Right lobe of liver (tissue), 6 donors: ENCODE data around the gene GRK4. TPM values are rescaled to one million over a fixed set of nuclear protein-coding genes. Genes with fewer than 3 reads are reported as not detected.
A peak's percentile ranks its signal among the peaks of the same experiment; 100 is the strongest.

Experiments used
- ATAC-seq, 4 donors: fragments of 200-7000 bp; cut with Tn5 transposase; one replicate each; pipeline ENCODE4 v1.9.1; 2020; ENCODE audit warnings: mild to moderate bottlenecking in 4 of 4, moderate library complexity in 4 of 4
- DNase-seq, 3 donors: peaks; one replicate each; pipeline ENCODE4 v3.0.0-alpha.2; 2020
- H3K27ac ChIP-seq, 3 donors: fragments of 200-600 bp; one replicate each; pipeline ENCODE4 v1.8.0; 2022
- H3K27me3 ChIP-seq, 2 donors: fragments of 200-600 bp; one replicate each; pipeline ENCODE4 v1.8.0; 2022
- H3K36me3 ChIP-seq, 4 donors: fragments of 200-600 bp; sonication (generic) in 1 of 4; one replicate each; pipeline versions ENCODE4 v1.5.1 to v1.8.0; 2017 to 2022; ENCODE audit warnings: control low read depth in 1 of 4
- H3K4me1 ChIP-seq, 4 donors: fragments of 200-600 bp; sonication (generic) in 1 of 4; one replicate each; pipeline versions ENCODE4 v1.5.1 to v1.8.0; 2017 to 2022; ENCODE audit warnings: control low read depth in 1 of 4
- H3K4me3 ChIP-seq, 3 donors: fragments of 200-600 bp; one replicate each; pipeline ENCODE4 v1.8.0; 2022
- H3K9me3 ChIP-seq, 4 donors: fragments of 200-600 bp; sonication (generic) in 1 of 4; one replicate each; pipeline versions ENCODE4 v1.5.1 to v1.8.0; 2017 to 2022; ENCODE audit warnings: control low read depth in 1 of 4
- POLR2A ChIP-seq: fragments of 450-650 bp; IDR thresholded peaks from one replicate; pipeline ENCODE4 v1.6.1; 2017; ENCODE audit warnings: antibody characterized with exemption, mild to moderate bottlenecking
- WGBS: methylation state at CpG from one replicate; pipeline ENCODE4 v1.1.6; 2018; ENCODE audit warnings: low coverage, low lambda C conversion rate; ENCODE audit not compliant: insufficient coverage; ENCODE audit errors: missing lambda C conversion rate; 5-methylcytosine and 5-hydroxymethylcytosine counted together
- intact Hi-C, 2 donors: fragments of 100-400 bp; cut with DNase I; formaldehyde crosslinking; loops; one replicate each; pipeline versions ENCODE4 v1.11.2 to v1.14.1; 2022
- small RNA-seq, 2 experiments: library from RNA; depleted of rRNA; stranded (forward); fragments of <200 nt; gene quantifications; one replicate each; pipeline ENCODE3, GENCODE V24; 2016
- total RNA-seq, 6 experiments: library from RNA; depleted of rRNA in 2 of 6; stranded (reverse); fragments of >200 nt in 2 of 6; fragmentation: NEBNext Ultra II Directional in 3 of 6; extraction: Animal tissue kit (Norgen Biotek cat#: 25700) in 3 of 6; gene quantifications; one replicate each; pipeline versions ENCODE4 v1.1.0 to v1.2.4, GENCODE V29; 2016 to 2023
- TF ChIP-seq, protein P1 (sequence below), 4 donors: fragments of 200-600 bp in 3 of 4; fragments of 450-650 bp in 1 of 4; IDR thresholded peaks; one replicate each; pipeline versions ENCODE4 v1.5.1 to v1.8.0; 2016 to 2022; ENCODE audit warnings: antibody characterized with exemption in 4 of 4, mild to moderate bottlenecking in 2 of 4
- donor health status: DM: no; HTN: yes; CAD: no.
- donor health status: DM: no; HTN: no; CAD: no.
- donor health status: DM: no; HTN: no; CAD: no.
- donor health status: DM: no; HTN: yes; CAD: no.
- donor health status: DM: no; HTN: yes; CAD: no.

GRK4 gene
- total RNA-seq, 6 experiments from 2014 or later, result 1.0 to 4.3 (median 2.8) TPM

DNA sequence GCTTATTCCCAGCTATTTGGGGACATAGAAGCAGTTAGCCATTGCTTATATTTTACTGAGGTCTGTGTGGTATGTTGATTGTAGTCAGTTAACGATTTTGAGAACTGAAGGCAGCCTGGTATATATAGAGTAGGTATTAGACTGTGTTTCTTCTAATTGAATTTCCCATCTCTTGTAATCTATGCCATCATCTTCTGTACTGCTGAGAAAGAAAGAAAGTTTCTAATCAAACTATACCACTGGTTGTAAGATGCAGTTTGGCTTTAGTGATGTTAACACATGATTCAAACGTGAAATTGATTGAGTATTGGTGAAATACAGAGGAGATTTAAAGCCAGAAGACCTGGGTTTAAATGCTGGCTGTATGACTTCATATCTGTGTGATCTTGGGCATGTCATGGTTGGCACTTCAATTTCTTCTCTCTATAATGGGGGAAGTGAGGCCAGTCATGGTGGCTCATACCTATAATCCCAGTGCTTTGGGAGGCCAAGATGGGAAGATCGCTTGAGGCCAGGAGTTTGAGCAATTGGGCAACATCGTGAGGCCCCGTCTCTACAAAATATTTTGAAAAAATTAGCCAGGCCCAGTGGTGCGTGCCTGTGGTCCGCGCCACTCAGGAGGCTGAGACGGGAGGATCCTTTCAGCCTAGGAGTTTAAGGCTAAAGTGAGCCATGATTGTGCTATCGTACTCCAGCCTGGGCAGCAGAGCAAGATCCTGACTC, 122.7 kb downstream of the GRK4 start:
- intact Hi-C loops, result no loop called here
- Histone ChIP-seq H3K9me3 (no peaks in the 10 kb centered on the region), H3K4me1 (peaks cover 0 to 23% (median 4%) of the 10 kb centered on the region in 4 donors), H3K36me3 (no peaks in the 10 kb centered on the region), H3K27me3 (no peaks in the 10 kb centered on the region), H3K4me3 (no peak overlapping the region), H3K27ac (peak overlapping the region in 1 of 3 donors; percentile 58)
- no peak for TF ChIP-seq POLR2A
- TF ChIP-seq, protein P1, sequence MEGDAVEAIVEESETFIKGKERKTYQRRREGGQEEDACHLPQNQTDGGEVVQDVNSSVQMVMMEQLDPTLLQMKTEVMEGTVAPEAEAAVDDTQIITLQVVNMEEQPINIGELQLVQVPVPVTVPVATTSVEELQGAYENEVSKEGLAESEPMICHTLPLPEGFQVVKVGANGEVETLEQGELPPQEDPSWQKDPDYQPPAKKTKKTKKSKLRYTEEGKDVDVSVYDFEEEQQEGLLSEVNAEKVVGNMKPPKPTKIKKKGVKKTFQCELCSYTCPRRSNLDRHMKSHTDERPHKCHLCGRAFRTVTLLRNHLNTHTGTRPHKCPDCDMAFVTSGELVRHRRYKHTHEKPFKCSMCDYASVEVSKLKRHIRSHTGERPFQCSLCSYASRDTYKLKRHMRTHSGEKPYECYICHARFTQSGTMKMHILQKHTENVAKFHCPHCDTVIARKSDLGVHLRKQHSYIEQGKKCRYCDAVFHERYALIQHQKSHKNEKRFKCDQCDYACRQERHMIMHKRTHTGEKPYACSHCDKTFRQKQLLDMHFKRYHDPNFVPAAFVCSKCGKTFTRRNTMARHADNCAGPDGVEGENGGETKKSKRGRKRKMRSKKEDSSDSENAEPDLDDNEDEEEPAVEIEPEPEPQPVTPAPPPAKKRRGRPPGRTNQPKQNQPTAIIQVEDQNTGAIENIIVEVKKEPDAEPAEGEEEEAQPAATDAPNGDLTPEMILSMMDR (IDR thresholded peaks at IDR 0.05), result no peak
- DNase-seq, result no peak
- ATAC-seq, result no peak
- 84% methylated on average over 7 of the region's 10 CpGs for WGBS

- ATAC-seq (peak; percentile 27 to 68 (median 53)), DNase-seq (no peak)
- no peaks in the 10 kb centered on the region for H3K27me3 ChIP-seq
- H3K4me1 ChIP-seq, result peaks cover 0 to 33% (median 4%) of the 10 kb centered on the region in 4 donors
- no peak for TF ChIP-seq POLR2A
- TF ChIP-seq, protein P1 (IDR thresholded peaks at IDR 0.05), result no peak
- H3K4me3 ChIP-seq, result no peak overlapping the region
- 35% methylated on average over 4 of the region's 4 CpGs for WGBS
- peak overlapping the region in 2 of 3 donors; percentile 41 to 58 for H3K27ac ChIP-seq
- intact Hi-C loops, result no loop called here
- H3K9me3 ChIP-seq, result no peaks in the 10 kb centered on the region
- no peaks in the 10 kb centered on the region for H3K36me3 ChIP-seq
Observed at GRCh38 chr4:3087115-3087797, 123.9 kb downstream of the GRK4 start.

Small RNAs within 50 kb of the gene (small RNA-seq; reads per million reads assigned to genes)
- gene RF02134 (0 reads per million in 2 experiments), gene RF02135 (0 reads per million in 2 experiments), gene RNU6-204P (0 to 0.10 reads per million in 2 experiments)

Other genes starting within 250 kb of the GRK4 start
- gene TNIP2, start 207.2 kb upstream of the GRK4 start, total RNA-seq, result 10 to 100 TPM in 5 of 6 experiments, 1 to 10 TPM in 1; 9.7 to 40.6 (median 18.8) TPM
- gene SH3BP2, start 170.5 kb upstream of the GRK4 start, total RNA-seq, result 10 to 100 TPM; 34.9 to 51.8 (median 40.7) TPM
- 100 to 1,000 TPM in 3 of 6 experiments, 10 to 100 TPM in 3; 94.4 to 120 (median 103) TPM for gene ADD1, start 119.7 kb upstream of the GRK4 start, total RNA-seq
- 10 to 100 TPM; 16.1 to 24.7 (median 19.5) TPM for gene NOP14, start 165 bp upstream of the GRK4 start, total RNA-seq
- not detected for gene HTT-AS, start 111.0 kb downstream of the GRK4 start, total RNA-seq
- gene HTT, start 111.1 kb downstream of the GRK4 start, total RNA-seq, result 10 to 100 TPM; 25.5 to 37.8 (median 30.3) TPM